Glomerular visceral epithelial cell (primary cell): ENCODE data around the gene PBXIP1.

Experiments used
- DNase-seq: peaks from one replicate; pipeline ENCODE4 v3.0.0-alpha.2; 2016; ENCODE audit errors: extremely low spot score

Gene PBXIP1, protein sequence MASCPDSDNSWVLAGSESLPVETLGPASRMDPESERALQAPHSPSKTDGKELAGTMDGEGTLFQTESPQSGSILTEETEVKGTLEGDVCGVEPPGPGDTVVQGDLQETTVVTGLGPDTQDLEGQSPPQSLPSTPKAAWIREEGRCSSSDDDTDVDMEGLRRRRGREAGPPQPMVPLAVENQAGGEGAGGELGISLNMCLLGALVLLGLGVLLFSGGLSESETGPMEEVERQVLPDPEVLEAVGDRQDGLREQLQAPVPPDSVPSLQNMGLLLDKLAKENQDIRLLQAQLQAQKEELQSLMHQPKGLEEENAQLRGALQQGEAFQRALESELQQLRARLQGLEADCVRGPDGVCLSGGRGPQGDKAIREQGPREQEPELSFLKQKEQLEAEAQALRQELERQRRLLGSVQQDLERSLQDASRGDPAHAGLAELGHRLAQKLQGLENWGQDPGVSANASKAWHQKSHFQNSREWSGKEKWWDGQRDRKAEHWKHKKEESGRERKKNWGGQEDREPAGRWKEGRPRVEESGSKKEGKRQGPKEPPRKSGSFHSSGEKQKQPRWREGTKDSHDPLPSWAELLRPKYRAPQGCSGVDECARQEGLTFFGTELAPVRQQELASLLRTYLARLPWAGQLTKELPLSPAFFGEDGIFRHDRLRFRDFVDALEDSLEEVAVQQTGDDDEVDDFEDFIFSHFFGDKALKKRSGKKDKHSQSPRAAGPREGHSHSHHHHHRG

DNA sequence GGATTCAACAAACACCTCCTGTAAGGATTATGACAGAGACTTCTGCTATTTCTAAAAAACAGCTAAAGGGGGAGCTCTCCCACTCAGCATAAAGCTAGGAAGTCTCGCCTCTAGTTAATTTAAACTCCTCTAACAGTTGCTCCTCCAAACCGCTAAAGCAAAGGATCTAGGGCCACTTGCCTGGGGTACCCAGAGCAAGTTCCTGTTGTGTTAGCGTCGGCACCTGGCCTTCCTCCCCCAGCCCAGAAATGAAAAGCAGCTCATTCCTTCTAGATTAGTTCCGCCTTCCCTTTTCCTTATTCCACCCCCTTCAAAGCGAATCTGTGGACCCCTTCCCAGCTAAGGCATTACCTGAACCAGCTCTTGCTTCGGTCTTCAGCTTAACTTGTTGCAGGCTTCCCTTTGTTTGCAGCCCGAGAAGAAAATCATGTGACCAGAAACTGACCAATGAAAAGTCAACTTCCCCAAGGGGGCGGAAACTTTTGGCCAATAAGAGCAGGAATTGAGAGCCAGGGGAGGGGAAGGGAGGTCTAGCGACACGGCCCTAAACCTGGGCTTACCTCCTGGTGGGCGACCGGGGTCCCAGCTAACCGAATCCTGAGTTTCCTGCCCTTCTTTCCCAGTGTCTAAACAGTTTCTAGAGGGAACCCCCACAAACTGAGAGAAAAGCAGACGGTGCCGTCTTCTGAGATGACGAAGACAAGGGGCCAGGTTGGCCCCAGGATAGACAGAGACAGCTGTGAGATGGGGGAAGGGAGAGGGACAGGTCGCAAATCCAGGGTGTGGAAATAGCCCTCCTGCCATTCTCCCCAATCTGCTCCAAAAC is at the start of gene PBXIP1:
Gene PBXIP1 (minus strand): TSS at position 382 of the 826 bp plus-strand sequence. CDS start 2,378 bp downstream, outside the sequence.
- peak; percentile 92 for DNase-seq

DNA sequence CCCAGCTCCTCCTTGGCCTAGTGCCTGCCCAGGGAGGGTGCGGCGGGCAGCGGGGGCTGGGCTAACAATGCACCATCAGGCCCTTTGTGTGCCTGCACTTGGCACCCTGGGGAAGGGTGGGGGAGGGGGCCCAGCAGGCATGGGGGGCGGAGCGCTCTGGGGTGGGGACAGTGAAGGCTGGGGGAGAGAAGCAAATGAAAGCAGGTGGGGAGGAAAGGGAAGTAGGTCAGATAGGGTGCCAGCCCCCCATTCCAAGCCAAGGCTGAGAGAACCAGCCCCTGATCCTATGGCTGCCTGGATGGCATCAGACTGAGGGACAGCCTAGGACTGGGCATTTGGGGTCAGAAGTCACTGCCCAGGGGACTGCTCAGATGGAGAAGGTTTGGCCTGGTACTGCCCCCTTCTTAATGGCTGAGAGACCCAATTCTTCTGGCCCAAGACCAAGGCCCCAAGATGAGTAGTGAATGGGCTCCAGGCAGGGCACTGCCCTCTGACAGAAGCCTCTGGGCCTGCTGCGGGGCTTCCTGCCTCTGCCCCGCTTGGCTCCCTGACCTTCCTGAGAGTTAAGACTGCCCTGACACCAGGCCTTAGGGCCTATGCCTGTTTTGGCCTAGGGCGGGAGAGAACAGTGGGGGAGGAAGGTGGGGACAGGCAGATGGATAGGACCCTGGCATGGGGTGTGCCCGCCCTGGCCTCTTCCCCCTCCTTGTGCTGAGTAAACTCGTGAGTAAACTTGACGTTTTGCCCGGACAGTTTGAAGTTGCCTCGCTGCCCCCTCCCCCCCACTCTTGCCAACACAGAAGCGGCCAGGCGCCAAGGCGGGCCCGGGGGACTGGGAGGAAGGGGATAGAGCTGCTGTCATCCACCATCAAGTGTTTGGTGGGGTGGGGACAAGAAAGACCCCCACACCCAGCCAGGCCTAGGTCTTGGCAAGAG is 49.4 kb upstream of the PBXIP1 start:
- DNase-seq, result peak; percentile 41

DNA sequence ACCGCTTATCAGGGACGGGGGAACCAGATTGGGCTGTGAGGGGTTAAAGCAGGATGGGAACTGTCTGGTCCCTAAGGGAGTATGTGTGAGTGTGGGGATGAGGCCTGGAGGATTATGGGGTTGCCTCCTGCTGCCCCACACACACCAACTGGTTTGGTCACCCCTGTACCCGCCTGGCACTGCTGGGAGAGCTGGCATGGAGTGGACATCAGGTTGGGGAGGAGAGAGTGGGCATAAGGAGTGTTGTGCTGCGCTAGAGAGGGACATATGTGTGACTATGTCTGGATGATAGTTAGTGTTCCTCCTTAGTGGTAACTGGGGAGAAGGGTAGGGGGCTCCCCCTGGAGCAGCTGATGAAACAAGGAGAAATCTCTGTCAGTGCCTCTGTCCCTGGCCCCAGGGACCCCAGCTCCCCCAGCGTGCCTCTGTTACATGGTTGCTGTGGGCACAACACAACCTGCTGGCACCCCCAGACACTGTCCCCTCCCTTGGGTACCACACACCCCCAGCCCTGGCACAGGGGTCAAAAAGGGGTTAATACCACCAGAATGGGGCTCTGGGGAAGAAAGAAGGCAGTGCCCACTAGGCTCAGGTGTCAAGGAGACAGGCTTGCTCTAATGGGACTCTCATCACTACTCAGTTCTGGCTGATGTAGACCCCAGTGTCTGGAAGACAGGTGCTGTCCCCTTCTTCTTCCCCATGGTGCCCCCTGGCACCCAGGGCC is 48.6 kb upstream of the PBXIP1 start:
- DNase-seq, result no peak

DNA sequence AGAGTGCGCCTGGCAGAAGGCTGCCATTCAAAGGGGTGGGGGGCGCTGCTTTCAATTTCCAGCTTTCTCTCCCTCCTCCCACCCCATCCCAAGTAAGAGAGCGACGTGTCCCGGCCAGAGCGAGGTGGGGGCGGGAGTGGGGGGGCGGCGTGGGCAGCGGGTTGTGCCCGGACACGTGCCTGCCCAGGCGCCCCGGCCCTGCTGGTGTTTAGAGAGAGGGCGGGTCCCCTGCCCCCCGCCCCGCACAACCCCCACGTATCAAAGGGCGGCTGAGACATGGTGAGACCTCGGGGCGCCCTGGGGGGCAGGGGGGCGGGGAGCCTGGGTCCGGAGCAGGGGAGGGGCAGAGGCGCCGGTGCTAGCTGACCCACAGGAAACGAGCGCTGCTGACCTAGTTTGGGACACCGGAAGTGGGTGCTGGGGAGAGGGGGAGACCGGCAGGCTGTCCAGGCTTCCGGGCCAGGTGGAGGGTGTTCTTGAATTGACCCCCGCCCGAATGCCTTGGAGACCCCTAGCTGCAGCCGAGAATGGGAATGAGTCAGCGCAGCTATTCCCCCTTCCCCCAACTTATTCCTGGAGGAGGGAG is 48.0 kb upstream of the PBXIP1 start:
- peak; percentile 81 for DNase-seq

DNA sequence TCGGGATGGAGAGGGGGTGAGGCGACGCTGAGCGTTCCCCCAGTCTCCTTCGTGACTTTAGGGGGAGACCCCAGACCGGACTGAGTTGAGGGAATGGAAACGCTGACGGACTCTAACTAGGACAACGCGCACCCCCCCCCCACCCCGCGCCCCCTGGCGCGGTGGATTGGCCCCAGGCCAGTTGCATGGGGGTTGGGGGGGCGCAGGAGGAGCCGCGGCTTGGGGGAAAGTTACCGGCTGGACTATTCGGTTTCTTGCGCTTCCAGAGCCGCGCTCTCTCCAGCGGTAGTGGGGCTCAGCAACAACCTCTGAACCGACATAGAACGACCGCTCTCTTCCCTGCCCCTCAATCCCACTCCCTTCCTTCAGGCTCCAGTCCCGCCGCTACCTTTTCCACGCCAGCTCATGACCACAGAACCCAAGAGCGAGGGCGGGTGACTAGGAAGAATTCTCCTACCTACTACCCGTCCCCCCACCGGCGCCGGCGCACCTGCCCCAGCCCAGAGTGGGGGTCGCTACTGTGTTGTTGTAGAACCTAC is 47.4 kb upstream of the PBXIP1 start:
- peak; percentile 37 for DNase-seq

DNA sequence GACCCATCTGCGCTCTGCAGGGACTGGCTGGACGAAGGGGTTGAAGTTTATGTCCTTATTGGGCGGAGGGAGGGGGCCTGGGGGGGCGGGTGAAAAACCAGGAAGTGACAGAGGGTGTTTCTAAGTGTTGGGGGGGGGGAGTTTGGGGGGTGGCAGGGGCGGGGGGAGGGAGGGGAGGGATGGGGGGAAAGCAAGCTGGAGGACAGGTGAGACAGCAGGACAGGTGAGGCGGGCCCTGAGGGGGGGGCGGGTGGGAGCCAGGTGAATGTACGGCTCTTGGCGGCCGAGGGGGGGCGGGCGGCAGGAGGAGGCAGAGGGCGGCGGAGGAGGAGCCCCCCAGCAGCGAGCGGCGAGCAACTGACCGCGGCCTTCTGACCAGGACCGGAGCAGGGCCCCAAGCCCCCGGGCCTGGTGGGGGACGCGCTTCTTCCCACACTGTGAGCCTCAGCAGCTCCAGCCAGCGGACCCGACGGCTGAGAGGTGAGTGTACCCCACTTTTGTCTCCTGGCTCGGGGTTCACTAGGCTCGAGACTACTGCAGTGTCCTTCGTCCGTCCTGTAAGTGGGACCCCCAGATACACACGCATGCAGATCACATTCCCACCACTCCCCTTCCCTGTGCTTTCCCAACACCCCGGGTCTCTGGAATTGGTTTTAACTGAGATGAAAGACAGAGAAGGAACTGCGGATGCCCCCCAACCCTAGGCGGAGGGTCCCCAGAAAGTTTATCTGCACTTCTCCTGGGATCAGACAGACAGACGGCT is 46.7 kb upstream of the PBXIP1 start, which contains the start of gene ZBTB7B:
Gene ZBTB7B (plus strand): TSS at position 339 of the 763 bp plus-strand sequence. CDS start 11,859 bp downstream, outside the sequence.
- DNase-seq, result peak; percentile 56

DNA sequence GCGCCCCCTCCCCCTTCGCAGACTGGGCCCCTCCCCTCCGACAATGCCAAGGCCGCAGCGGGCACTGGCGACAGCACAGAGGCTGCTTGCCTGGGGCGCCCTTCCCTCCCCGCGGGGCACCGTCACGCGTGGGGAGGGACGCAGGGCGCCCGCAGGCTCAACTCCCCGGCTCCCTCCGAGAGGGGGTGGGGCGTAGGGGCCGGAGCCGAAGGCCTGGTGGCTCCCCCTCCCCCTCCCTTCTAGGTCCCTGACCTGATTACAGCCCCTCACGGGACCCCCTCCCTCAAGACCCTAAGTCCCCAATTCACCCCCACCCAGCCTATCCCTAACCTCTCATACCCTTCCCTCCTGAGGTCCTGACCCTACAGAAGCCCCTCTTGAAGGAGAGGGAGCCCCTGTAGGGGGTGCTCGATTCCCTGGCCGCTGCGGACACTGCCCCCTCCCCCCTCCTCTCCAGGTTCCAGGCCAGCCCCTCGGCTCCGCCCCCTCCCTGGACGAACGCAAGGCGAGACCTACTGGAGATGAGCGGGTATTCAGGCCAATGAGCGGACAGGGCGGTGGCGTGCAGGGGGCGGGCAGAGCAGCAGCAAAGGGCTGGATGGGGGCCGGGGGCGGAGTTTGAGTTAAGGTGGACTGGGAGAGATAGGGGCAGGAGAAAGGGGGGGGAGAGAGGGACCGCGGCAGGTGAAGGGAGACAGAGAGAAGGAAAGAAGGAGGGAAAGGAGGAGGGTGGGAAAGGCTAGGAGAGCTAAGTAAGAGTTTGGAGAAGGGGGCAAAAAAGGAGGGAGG is 46.0 kb upstream of the PBXIP1 start:
- peak; percentile 100 for DNase-seq

DNA sequence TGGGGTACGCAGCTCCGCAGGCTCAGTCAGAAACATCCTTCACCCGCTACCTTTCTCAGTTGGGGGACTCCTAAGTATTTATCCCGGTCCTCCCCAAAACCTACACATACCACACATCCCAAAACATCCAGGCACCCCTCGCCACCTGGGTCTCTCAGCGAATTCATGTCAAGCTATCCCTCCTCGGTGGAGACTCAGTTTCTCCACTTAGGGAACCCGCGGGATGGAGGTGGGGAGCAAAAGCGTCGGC is 45.5 kb upstream of the PBXIP1 start:
- DNase-seq, result no peak

DNA sequence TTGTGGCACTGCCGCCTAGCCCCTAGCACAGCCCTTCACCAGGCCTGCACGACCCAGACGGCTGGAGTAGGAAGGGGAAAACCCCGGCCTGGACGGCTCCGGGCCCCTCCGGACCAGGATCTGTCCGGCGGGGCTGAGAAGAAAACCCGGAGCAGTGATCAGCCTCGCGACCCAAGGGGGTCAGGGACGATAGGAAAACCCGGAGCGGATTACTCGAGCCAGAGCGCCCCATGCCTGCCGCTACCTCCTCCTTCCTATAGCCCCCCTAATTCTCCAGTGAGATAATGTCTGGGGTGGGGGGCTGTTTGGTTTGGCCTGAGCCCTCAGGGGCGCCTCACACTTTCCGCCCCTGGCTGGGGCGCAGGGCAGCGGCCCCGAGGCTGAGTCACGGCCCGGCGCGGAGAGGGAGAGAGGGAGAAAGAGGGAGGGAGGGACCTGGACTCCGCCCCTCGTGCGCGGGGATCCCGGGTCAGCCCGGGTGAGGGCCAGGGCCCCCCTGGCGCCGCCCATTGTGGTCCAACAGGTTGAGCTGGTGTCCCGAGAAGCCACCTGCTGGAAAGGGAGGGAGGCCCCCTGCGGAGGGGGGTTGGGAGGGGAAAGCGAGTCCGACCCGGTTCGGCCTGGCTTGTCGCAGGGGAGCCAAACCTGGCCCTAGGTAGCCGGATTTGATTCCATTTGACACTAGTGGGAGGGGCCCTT is 45.0 kb upstream of the PBXIP1 start:
- peak; percentile 94 for DNase-seq

DNA sequence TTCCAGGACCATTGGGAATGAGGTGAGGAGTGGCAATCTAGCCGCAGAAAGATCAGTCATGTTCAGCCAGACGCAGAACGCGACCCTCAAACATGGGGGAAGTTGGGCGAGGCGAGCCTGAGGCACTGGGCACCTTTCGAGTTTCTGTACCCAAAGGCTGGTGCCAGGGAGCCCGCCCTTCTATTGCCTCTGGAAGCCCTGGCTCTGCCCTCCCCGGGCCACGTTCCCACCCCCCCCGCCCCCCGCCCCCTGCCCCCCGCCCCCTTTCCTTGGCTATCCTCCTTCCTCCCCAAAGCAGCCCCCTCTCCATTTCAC is 44.5 kb upstream of the PBXIP1 start:
- DNase-seq, result no peak

DNA sequence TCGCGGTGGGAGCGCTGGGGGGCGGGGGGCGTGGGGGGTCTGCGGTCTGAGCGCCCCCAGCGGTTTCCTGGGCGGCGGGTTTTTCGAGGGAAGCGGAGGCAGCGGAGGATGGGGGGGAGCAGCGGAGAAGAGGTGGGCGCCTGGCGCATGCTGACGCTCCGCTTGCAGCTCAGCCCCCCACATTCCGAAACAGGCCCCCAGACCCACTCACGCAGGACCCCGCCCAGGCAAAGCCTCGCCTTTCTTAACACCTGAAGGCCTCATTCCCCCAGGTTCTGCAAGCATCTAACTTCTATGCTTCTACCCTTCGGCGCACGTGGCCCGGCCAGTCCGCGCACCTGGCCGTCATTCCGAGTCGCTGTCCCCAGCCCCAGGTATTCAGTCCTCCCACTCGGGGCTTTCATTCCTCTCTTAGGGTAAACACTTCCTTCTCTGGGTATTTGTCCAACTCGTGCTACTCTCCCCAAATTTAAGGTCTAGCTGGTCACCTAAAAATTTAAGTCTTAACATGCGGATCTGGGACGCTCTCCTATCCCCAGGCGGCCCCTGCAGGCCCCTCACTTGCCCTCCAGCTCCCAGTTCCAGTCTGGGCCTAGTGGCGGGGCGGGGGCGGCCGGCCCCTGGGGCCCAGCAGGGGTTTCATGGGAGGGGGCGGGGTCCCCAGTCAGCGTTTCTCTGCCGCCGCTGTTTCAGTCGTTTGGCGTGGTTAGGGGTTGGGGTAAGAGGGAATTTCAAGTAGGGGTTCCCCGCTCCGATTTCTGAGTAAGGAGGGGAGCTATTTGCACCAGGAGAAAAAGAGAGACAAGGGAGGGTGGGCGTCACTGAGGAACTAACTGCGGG is 43.9 kb upstream of the PBXIP1 start:
- DNase-seq, result no peak

DNA sequence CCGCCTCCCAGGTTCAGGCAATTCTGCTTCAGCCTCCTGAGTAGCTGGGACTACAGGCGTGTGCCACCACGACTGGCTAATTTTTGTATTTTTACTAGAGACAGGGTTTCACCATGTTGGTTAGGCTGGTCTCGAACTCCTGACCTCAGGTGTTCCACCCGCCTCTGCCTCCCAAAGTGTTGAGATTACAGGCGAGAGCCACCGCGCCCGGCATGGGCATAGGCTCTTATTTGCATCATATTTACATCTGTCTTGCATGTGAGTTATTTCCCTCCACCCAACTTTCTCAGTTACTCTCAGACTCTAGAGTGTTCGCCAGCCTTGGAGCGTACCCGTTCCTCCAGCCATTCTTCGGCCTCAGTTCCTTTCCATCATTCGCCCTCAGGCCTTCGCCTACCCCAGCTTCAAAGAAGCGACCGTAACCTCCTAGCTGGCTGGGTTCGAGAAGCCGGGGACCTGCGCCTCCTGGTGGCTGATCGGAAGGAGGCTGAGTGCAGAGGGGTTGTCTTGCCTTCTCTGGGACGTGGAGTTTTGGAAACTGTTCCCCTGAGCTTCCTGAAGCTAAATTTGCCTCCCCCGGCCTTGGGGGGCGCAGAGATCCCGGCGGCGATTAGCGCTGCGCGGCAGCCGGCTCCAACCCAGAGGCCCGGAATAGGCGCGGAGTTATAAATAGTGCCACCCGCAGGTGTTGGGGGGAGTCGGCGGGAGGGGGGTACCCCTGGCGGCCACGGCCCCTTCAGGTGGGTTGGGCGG is 43.1 kb upstream of the PBXIP1 start:
- DNase-seq, result peak; percentile 62

DNA sequence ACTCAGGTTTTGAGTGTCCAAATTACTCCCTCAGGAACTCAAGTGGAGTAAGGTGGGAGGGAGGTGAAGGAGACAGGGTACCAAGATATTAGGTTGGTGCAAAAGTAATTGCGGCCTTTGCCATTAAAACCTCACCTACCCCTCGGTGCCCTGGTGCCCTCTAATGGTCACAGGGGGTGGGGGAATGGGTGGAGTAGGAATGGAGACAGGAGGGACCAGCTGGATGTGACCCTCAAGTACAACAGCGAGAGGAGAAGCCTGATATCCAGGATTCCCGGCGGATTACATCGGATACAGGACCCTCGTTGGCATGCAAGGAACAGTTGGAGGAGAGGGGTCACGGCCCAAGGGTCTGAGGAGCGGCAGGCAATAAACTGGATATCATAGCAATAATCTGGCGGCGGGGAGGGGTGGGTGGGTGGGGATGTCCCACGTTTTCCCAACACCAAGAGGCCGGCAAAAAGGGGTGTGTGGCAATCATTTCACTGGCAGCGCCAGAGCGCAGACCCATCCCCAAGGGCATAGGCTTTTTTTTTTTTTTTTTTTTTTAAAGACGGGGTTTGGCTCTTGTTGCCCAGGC is 42.4 kb upstream of the PBXIP1 start:
- no peak for DNase-seq

DNA sequence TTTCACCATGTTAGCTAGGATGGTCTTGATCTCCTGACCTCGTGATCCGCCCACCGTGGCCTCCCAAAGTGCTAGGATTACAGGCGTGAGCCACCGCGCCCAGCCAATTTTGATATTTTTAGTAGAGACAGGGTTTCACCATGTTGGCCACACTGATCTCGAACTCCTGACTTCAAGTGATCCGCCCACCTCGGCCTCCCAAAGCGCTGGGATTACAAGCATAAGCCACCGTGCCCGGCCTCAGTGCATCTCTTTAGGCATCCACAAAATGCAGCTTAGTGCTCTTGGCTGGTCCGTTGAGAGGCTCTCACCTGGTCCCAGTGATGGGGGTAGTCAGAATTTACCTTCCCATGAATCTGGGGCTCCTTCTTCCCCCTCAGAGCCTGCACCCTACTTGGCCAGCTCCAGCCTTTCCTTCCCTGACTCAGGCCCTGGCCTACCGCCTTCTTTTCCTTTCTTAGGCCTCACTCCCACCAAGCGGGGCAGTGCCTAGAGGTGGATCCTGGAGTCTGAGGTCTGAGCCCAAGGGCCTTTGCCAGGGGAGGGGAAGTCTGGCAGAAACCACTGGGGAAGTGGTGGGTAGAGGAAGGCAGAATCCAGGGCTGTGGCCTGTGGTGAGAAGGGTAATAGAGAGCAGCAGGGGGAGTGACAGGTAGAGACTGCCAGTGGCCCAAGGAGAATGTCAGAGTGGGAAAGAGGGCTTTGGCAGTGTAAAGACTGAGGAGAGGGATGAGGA is 41.2 kb upstream of the PBXIP1 start:
- no peak for DNase-seq

DNA sequence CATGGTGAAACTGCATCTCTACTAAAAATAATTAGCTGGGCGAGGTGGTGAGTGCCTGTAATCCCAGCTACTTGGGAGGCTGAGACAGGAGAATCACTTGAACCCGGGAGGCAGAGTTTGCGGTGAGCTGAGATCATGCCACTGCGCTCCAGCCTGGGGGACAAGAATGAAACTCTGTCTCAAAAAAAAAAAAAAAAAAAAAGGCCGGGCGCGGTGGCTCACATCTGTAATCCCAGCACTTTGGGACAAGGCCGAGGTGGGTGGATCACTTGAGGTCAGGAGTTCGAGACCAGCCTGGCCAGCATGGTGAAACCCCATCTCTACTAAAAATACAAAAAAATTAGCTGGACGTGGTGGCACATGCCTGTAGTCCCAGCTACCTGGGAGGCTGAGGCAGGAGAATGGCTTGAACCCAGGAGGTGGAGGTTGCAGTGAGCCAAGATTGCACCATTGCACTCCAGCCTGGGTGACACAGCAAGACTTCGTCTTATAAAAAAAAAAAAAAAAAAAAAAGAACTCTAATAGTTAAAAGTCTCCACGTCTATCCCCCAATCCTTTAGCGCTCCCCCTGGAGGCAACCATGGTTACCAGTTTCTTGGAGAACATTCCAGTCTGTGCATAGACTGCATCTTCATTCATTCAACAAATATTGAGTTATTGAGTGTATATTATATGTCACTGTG is 39.5 kb upstream of the PBXIP1 start:
- peak; percentile 72 for DNase-seq
